Heart right ventricle (tissue), 16 donors: ENCODE results near the gene BACE1-AS. TPM values are rescaled to one million over a fixed set of nuclear protein-coding genes. Genes with fewer than 3 reads are reported as not detected.

ENCODE experiments used
- ATAC-seq, 8 donors: fragments of 200-7000 bp; cut with Tn5 transposase; one replicate each; pipeline ENCODE4 v1.9.1; 2020; ENCODE audit warnings: mild to moderate bottlenecking in 8 of 8, moderate library complexity in 8 of 8, moderate number of reproducible peaks in 1 of 8
- DNase-seq, 2 donors: peaks; one replicate each; pipeline ENCODE4 v3.0.0-alpha.2; 2020
- H3K27ac ChIP-seq, 10 donors: fragments of 200-600 bp; sonication (generic) in 2 of 10; one replicate each; pipeline versions ENCODE4 v1.5.0 to v1.8.0; 2020 to 2022; ENCODE audit warnings: mild to moderate bottlenecking in 3 of 10
- H3K27me3 ChIP-seq, 7 donors: fragments of 200-600 bp; one replicate each; pipeline ENCODE4 v1.8.0; 2021 to 2022; ENCODE audit warnings: mild to moderate bottlenecking in 2 of 7
- H3K36me3 ChIP-seq, 9 donors: fragments of 200-600 bp; sonication (generic) in 1 of 9; one replicate each; pipeline versions ENCODE4 v1.5.0 to v1.8.0; 2020 to 2022; ENCODE audit warnings: mild to moderate bottlenecking in 2 of 9
- H3K4me1 ChIP-seq, 9 donors: fragments of 200-600 bp; sonication (generic) in 1 of 9; one replicate each; pipeline versions ENCODE4 v1.5.0 to v1.8.0; 2020 to 2022; ENCODE audit warnings: mild to moderate bottlenecking in 4 of 9
- H3K4me3 ChIP-seq, 10 donors: fragments of 200-600 bp; sonication (generic) in 2 of 10; one replicate each; pipeline versions ENCODE4 v1.5.0 to v1.8.0; 2020 to 2022; ENCODE audit warnings: mild to moderate bottlenecking in 7 of 10, moderate library complexity in 2 of 10
- H3K9me3 ChIP-seq, 11 donors: fragments of 200-600 bp in 10 of 11; sonication (generic) in 2 of 11; one replicate each; pipeline versions ENCODE4 v1.5.0 to v1.8.0; 2013 to 2022; ENCODE audit warnings: mild to moderate bottlenecking in 2 of 11, control low read depth in 1 of 11, moderate library complexity in 1 of 11
- CTCF ChIP-seq, 9 donors: fragments of 200-600 bp; sonication (generic) in 2 of 9; IDR thresholded peaks; one replicate each; pipeline versions ENCODE4 v1.5.0 to v1.8.0; 2021 to 2022; ENCODE audit warnings: antibody characterized with exemption in 9 of 9, mild to moderate bottlenecking in 5 of 9, moderate library complexity in 1 of 9
- WGBS, 2 donors: extraction: QIAGEN DNeasy Blood & Tissue Kit; methylation state at CpG; one replicate each; pipeline ENCODE4 v1.1.7; 2013; ENCODE audit warnings: inconsistent platforms in 1 of 2; 5-methylcytosine and 5-hydroxymethylcytosine counted together
- intact Hi-C, 10 donors: fragments of 100-400 bp; cut with DNase I; formaldehyde crosslinking; loops; one replicate each; pipeline versions ENCODE4 v1.11.1 to v1.14.2; 2022
- polyA plus RNA-seq, 2 donors: library from polyadenylated mRNA; stranded (reverse); fragments of 200-250 nt; gene quantifications; one replicate each; pipeline ENCODE4 v1.2.3, GENCODE V29; 2013
- total RNA-seq, 10 donors: library from RNA; stranded (reverse); fragmentation: NEBNext Ultra II Directional in 3 of 10; extraction: Animal tissue kit (Norgen Biotek cat#: 25700) in 3 of 10; gene quantifications; one replicate each; pipeline versions ENCODE4 v1.2.1 to v1.2.4, GENCODE V29; 2021 to 2023
- donor health status: Arrhythmogenic right ventricular cardiomyopathy.
- donor health status: ischemic (EF 13 %, LVEDD 7.1; RV severe dilation, severe dysfunction).
- donor health status: healthy with polysubstance abuse.
- donor health status: DM: no; HTN: yes; CAD: no.
- donor health status: DM: no; HTN: no; CAD: no.
- donor health status: ischemic (EF 25% LVEDD 6.9; RV normal size, moderate dysfunction).
- donor health status: ischemic (EF 25% LVEDD 5.7; RV mildly dilated, moderate dysfunction).
- donor health status: healthy.
- donor health status: DM: yes; HTN: yes; CAD: no.
- donor health status: Ischemic cardiomyopathy.
- donor health status: ischemic (EF 35%, LVEDD 5.7; RV mildly dilated, moderate dysfunction).
- donor health status: nonischemic (EF 11% LVEDD 7.7; RV severe dilation, severe dysfunction).
- donor health status: DM: yes; HTN: yes; CAD: no.
- donor health status: PGD.
- donor health status: ischemic (EF 29% LVEDD 5.4; RV normal size, mild dysfunction).
- donor health status: nonischemic (EF 23%, LVEDD 6.1; RV moderate dilation, normal function).

BACE1-AS gene
- total and polyA plus RNA-seq, 12 donors, result 3.9 to 20.0 (median 11.9) TPM

GRCh38 chr11:117337076-117337475 is 45.9 kb downstream of the BACE1-AS start:
- H3K4me1 ChIP-seq, result peaks cover 0 to 4% (median 0%) of the 10 kb centered on the region in 9 donors
- no peaks in the 10 kb centered on the region for H3K27me3 ChIP-seq
- H3K4me3 ChIP-seq, result no peak overlapping the region
- intact Hi-C loops, result no loop called here
- 97 to 98% methylated on average over 4 of the region's 4 CpGs for WGBS, 2 donors
- no peaks in the 10 kb centered on the region for H3K9me3 ChIP-seq
- ATAC-seq (no peak), DNase-seq (no peak)
- peaks cover 0 to 64% (median 4%) of the 10 kb centered on the region in 9 donors for H3K36me3 ChIP-seq
- H3K27ac ChIP-seq, result no peak overlapping the region
- TF ChIP-seq CTCF (IDR thresholded peaks at IDR 0.05), result no peak

Other genes starting within 250 kb of the BACE1-AS start
- gene SIK3, start 192.9 kb upstream of the BACE1-AS start, total RNA-seq, result 10 to 100 TPM; 27.8 to 47.3 (median 39.3) TPM
- 10 to 100 TPM in 1 of 2 donors, 1 to 10 TPM in 1; 9.9 to 15.1 TPM for gene SIK3, start 192.9 kb upstream of the BACE1-AS start, polyA plus RNA-seq
- 10 to 100 TPM; 48.8 to 71.5 (median 64.2) TPM for gene PAFAH1B2, start 147.1 kb upstream of the BACE1-AS start, total RNA-seq
- 10 to 100 TPM; 18.7 to 21.6 TPM for gene PAFAH1B2, start 147.1 kb upstream of the BACE1-AS start, polyA plus RNA-seq
- gene SIDT2, start 112.6 kb upstream of the BACE1-AS start, total RNA-seq, result 10 to 100 TPM; 16.2 to 33.6 (median 22.0) TPM
- 10 to 100 TPM; 13.0 to 28.1 TPM for gene SIDT2, start 112.6 kb upstream of the BACE1-AS start, polyA plus RNA-seq
- gene TAGLN, start 92.0 kb upstream of the BACE1-AS start, total RNA-seq, result 100 to 1,000 TPM in 5 of 10 donors, 10 to 100 TPM in 5; 71.7 to 215 (median 99.9) TPM
- gene TAGLN, start 92.0 kb upstream of the BACE1-AS start, polyA plus RNA-seq, result 100 to 1,000 TPM; 319 to 883 TPM
- gene PCSK7, start 59.3 kb upstream of the BACE1-AS start, total RNA-seq, result 10 to 100 TPM; 20.5 to 33.6 (median 26.2) TPM
- 10 to 100 TPM; 29.8 to 47.0 TPM for gene PCSK7, start 59.3 kb upstream of the BACE1-AS start, polyA plus RNA-seq
- gene RNF214, start 58.7 kb upstream of the BACE1-AS start, total RNA-seq, result 10 to 100 TPM; 20.3 to 33.5 (median 27.6) TPM
- gene RNF214, start 58.7 kb upstream of the BACE1-AS start, polyA plus RNA-seq, result 1 to 10 TPM; 7.3 to 7.7 TPM
- 10 to 100 TPM; 10.8 to 18.7 (median 15.1) TPM for gene BACE1, start 24.9 kb downstream of the BACE1-AS start, total RNA-seq
- 1 to 10 TPM; 4.6 to 7.8 TPM for gene BACE1, start 24.9 kb downstream of the BACE1-AS start, polyA plus RNA-seq
- 1 to 10 TPM; 3.5 to 10.0 (median 6.6) TPM for gene CEP164, start 36.5 kb downstream of the BACE1-AS start, total RNA-seq
- 10 to 100 TPM in 1 of 2 donors, 1 to 10 TPM in 1; 3.8 to 17.9 TPM for gene CEP164, start 36.5 kb downstream of the BACE1-AS start, polyA plus RNA-seq